Nucleus accumbens (tissue), 56 donors: ENCODE results near the gene KRAS.

ENCODE experiments used
- DNase-seq, 56 donors: peaks; one replicate each; lab custom pipeline; 2025; lab: John Stamatoyannopoulos, UW

Gene KRAS

GRCh38 chr12:25197608-25198007 is 53.1 kb downstream of the KRAS start:
- no peak for DNase-seq

DNA sequence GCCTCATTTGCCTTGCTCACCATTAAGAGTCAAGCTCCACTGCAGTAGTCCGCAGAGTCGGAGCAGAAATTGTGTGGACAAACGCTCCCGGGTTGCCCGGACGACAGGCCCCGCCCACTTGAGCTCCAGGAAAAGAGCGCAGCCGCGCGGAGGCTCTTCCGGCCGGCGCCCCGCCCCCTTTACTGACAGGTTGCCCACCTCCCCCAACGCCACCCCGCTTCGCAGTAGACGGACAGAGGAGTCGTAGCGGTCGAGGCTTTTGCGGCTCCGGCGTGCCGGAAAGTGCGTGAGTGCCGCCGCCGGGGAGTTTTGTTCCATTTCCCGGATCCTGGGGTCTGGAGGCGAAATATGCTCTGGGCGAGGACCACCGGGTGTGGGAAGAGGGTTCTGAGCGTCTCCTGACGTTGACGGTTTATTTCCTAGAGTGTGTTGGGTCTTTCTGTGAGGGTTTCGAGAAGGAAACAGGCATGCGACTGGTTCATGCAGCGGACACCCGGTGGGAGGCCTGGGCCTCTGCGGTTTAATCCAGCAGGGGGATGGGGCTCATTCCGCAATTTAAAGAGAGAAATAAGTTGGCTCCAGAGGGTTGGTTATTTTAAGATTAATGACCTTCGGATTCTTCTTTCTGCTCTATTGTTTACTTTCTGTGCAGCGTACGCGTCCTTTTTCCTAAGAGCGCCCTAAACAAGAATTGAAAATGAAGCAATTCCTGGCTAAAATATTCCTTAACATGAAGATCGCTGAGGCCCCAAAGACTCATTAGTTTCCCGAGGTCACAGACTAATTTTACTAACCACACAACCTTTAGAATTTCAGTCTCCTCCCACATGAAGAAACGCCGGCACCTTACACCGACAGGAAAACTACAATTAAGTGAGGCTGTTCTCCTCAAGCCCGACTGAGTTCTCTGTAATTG is 55.4 kb downstream of the KRAS start, which contains the start of the genes DNAI7 and ETFRF1:
TSS of gene DNAI7 (minus strand) at position 105 of the 916 bp plus-strand sequence. CDS start at position 23, 82 bp downstream.
TSS of gene ETFRF1 (plus strand) at position 182 of the 916 bp plus-strand sequence. CDS start 8,720 bp downstream, outside the sequence.
- peak; percentile 52 to 96 (median 86) for DNase-seq

- peak in 1 of 56 donors; percentile 38 for DNase-seq
Observed at GRCh38 chr12:25194722-25195055, 56.0 kb downstream of the KRAS start.

- no peak for DNase-seq
Observed at GRCh38 chr12:25194214-25194613, 56.5 kb downstream of the KRAS start.

- DNase-seq, result no peak
Observed at GRCh38 chr12:25190793-25191192, 59.9 kb downstream of the KRAS start.

DNA sequence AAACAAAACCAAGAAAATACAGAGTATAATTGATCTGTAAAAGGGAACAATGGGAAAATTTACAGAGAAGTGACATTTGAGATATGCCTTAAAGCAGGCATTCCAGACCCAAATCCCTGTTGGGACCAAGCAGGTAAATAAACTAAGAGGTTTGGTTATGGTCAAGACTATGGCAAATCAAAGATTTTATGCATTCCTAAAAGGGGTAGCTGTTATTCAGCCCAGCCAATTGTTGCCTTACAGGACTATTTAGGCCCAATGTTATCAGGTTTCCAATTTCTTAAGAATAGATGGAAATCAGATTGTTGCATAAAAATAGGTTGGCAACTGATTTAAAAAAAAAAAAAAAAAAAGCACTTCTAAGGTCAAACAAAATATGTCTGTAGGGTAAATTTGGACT is 61.1 kb downstream of the KRAS start:
- DNase-seq, result no peak

GRCh38 chr12:25187781-25188180 is 62.9 kb downstream of the KRAS start:
- DNase-seq, result no peak

- no peak for DNase-seq
Observed at GRCh38 chr12:25186788-25187402, 63.8 kb downstream of the KRAS start.

GRCh38 chr12:25186038-25186787 is 64.5 kb downstream of the KRAS start:
- no peak for DNase-seq

GRCh38 chr12:25184132-25184531 is 66.6 kb downstream of the KRAS start:
- no peak for DNase-seq

DNA sequence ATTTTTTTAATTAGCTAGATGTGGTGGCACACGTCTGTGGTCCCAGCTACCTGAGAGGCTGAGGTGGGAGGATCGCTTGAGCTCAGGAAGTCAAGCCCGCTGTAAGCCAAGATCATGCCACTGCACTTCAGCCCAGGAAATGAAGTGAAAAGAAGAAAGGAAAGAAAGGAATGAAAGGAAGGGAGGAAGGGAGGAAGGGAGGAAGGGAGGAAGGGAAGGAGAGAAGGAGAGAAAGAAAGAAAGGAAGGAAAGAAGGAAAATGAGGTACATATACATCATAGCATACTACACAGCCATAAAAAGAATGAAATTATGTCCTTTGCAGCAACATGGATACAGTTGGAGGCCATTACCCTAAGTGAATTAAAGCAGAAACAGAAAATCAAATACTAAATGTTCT is 68.0 kb downstream of the KRAS start:
- DNase-seq, result no peak

GRCh38 chr12:25162866-25163265 is 87.9 kb downstream of the KRAS start:
- DNase-seq, result no peak

DNA sequence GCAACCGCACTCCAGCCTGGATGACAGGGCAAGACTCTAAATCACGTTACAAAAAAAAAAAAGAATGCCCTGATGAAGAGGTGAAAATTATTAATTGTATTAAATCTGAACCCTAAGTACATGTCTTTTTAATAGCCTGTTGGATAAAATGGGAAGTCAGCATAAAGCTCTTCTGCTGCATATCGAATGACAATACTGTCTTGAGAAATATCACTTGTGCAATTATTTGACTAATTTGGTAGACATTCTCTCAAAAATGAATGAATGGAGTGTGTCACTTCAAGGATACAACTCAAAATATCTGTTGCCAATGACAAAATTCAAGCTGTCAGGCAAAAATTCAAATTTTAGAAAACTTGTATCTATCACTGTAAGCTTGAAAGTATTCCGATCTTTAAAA is 94.7 kb downstream of the KRAS start:
- DNase-seq, result no peak

DNA sequence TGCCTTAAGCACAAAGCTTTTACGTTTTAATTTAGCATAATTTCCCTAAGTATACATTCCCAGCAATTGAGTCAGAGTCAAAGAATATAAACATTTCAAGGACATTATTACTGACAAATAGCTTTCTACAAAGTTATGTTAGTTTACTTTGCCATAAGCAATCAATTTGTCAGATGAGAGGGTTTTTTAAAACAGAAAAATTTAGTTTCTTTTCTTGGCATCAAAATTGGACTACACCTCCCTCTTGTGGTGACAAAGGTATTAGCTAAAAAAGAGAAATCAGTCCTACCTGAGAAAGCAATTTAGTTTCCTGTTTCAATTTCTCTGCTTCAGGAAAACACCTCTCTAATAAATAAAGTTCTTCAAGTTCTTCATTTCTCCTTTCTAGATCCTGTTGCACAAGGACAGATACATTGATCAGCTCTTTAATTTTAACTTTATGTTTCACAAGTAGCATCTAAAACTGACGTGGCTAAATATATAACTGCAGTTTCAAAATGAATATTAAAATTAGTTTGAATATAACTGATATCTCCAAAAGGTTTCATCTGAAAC is 95.6 kb downstream of the KRAS start:
- DNase-seq, result no peak
